ENCODE results near the gene ADORA1.

DNA sequence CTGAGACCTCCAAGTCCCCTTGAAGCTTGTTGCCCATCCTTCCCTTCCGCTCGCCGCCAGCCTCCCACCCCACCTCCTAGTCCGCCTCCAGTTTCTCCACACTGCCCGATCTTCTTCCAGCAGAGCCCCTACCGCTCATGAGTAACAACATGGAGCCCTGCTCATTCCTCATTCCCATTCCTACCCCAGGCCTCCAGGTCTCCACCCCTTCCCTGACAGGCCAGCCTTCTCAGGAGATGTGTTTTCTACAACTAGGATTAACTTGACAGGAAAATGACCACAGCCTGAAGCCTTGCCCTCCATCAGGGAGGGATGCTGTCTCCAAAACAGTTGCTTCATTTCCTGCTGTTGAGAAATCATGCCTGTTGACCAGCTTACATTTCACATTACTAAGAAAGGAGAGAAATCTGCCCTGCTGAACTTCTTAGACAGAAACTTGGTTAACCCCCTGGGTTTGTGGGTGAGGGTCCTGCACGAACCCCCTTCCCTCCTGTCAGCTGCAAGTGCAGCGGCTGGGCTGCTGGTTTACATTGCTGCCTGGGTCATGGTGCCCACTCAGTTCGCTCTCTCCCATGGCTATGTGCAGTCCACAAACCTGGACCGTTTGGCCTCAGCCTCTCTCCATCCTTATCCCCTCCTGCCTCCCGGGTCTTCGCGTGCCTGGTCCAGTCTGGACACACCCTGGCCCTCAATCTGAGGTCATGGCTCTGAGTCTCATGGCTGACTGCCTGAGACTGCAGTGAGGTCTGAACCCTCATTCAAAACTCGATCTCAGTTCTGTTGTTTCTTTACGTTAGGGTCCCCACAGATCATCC, 75.1 kb downstream of the ADORA1 start:
- TF ChIP-seq, protein P1, sequence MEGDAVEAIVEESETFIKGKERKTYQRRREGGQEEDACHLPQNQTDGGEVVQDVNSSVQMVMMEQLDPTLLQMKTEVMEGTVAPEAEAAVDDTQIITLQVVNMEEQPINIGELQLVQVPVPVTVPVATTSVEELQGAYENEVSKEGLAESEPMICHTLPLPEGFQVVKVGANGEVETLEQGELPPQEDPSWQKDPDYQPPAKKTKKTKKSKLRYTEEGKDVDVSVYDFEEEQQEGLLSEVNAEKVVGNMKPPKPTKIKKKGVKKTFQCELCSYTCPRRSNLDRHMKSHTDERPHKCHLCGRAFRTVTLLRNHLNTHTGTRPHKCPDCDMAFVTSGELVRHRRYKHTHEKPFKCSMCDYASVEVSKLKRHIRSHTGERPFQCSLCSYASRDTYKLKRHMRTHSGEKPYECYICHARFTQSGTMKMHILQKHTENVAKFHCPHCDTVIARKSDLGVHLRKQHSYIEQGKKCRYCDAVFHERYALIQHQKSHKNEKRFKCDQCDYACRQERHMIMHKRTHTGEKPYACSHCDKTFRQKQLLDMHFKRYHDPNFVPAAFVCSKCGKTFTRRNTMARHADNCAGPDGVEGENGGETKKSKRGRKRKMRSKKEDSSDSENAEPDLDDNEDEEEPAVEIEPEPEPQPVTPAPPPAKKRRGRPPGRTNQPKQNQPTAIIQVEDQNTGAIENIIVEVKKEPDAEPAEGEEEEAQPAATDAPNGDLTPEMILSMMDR (IDR thresholded peaks at IDR 0.05): no peak
- no peak for TF ChIP-seq EZH2 (IDR thresholded peaks at IDR 0.05; ENCODE audit: borderline replicate concordance, insufficient read depth, low read depth, low read length, poor library complexity, severe bottlenecking)

Measured in B cell (primary cell).